MV-4-11 (cell line): ENCODE data around the gene PRKACA.

ENCODE experiments used
- DNase-seq: peaks from one replicate; lab custom pipeline; 2025; lab: John Stamatoyannopoulos, UW

PRKACA gene

DNA sequence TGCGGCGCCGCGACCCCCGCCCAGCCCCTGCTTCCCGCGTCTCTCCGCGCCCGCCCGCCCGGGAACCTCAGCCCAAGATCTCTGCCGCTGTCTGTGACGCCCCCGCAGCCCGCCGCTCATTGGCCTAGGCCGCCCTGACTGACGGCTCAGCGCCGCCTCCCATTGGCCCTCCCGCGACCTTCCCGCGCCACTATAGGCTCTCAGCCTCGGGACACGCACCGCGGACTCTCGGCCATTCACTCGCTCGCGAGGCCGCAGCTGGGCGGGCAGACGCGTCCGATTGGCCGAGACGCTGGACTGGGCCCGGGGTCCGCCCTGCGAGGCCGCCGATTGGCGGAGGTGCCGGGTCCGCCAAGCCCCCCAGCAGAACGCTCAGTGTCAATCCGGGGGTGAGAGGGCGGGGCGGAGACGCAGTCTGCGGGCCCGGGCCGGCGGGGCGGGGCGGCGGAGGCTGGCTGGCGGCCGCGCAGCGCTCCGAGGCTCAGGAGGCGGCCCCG, at the start of gene PRKACA:
PRKACA (minus strand) TSS at position 95 of the 497 bp plus-strand sequence. CDS start 215 bp downstream, outside the sequence.
- DNase-seq: peak; percentile 99

GRCh38 chr19:14166999-14167575, 49.5 kb upstream of the PRKACA start:
- no peak for DNase-seq

GRCh38 chr19:14165990-14166830, 48.6 kb upstream of the PRKACA start:
- DNase-seq: no peak

GRCh38 chr19:14164724-14165493, 47.3 kb upstream of the PRKACA start:
- DNase-seq: no peak

GRCh38 chr19:14164082-14164481, 46.5 kb upstream of the PRKACA start:
- DNase-seq: no peak

DNA sequence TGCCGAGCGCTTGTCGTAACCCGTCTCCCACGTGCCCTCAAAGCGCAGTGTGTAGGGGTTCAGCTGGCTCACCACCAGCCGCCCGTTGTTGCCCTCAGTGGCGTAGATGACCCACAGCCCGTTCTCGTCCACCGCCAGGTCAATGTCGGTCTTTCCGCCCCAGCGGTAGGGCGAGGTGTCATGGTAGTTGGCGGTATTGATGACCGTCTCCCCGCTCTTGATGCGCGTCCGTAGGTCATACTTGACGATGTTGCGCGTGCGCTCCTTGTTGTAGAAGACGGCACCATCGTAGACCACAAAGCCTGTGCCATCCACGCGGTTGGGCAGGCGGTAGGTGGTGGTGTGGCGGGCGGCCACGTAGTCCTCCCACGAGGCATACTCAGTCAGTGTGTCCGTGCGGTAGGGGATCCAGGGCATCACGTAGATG, 45.3 kb upstream of the PRKACA start:
- no peak for DNase-seq

DNA sequence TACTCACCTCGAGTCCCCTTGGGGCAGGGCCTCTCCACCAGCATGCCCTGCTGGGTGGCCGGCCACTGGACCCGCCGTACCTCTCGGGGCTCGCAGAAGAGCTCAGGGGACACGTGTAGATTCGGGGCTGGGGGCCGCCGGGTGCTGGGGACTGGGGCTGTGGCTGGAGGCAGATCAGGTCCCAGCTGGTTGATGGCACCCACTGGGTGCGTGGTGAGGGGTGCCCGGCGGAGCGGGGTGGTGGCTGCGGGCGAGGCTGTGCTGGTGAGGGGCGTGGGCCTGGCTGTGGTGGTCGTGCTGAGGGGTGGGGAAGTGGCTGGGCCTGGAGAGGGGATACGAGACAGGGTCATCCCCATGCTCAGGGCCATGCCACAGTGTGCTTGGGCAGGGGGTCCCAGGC, 43.7 kb upstream of the PRKACA start:
- DNase-seq: no peak

- DNase-seq: no peak
These were observed 42.6 kb upstream of the PRKACA start for GRCh38 chr19:14160017-14160703.

DNA sequence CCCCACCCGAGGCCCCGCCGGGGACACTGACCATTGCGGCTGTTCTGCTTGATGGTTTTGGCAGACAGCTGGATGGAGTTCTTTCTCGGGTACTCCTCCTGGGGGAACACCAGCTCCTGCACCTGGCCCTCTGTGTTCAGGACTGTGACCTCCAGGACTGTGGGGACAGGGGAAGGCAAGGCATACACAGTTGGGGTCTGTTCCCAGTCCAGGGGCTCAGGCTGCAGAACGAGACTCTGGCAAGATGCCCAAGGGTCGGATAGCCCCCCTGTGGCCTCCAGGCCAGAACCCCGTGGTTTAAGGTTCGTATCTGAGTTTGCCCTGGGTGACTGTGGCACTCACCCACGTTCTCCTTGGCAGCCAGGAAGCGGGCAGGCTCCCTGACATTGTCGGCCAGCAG, 41.5 kb upstream of the PRKACA start:
- DNase-seq: no peak

- no peak for DNase-seq
These were observed 40.9 kb upstream of the PRKACA start for GRCh38 chr19:14158276-14159023.

GRCh38 chr19:14156971-14157717, 39.6 kb upstream of the PRKACA start:
- no peak for DNase-seq

DNA sequence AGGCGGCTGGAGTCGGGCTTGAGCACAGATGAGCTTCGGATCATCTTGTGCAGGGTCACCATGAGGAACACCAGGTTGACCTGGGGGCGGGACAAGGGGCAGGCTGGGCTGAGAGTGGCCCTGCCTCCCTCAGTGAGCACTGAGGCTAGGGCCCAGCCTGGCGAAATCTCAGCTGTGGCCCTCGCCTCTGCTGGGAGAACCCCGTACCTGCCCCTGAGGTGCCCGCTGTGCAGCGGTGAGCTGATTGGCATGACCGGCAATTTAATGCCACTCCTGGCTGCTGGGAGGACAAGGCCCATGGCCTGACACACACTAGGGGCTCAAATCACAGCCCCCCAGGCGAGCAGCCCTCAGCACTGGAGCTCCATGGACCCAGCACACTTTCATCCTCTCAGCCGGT, 38.6 kb upstream of the PRKACA start:
- DNase-seq: no peak

- no peak for DNase-seq
These were observed 37.8 kb upstream of the PRKACA start for GRCh38 chr19:14155371-14155770.

GRCh38 chr19:14152713-14153112, 35.2 kb upstream of the PRKACA start:
- DNase-seq: no peak

DNA sequence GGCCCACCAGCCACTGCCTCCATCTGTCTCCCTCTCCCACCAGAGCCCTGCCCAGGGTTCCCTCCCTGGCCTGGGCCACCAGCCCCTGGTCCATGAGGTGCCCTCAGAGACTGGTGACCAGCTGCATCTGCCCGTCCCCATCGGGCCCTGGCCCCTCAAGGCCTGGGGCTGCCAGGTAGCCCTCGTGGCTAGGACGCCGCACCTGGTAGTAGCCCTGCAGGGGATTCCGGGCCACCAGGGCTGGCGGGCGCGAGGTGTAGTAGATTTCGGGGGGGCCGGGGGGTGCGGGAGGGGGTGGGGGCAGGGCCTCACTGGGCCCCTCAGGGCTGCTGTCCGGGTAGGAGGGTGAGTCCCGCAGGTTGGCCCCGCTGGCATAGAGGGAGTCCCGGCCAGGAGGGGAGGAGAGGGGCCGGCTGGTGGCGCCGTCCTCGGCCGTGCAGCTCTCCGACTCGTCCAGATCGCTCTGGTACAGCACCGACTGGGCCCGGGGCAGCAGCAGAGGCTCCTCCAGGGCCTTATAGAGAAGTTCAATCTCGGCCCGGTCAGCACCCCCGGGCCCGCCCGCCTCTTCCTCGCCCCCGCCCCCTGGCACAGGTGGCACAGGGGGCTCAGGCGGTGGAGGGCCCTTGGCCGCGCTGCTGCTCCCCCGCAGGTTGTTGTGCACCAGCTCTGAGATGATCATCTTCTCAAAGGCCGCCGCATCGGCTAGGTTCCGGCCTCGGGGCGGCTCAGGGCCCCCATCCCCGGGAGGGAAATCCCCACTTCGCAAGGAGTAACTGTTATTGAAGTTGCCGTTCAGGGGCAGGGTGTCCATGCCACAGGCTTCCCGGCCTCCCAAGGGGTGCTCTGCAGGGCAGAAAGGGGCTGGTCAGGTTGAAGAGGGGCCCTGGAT, 33.5 kb upstream of the PRKACA start:
- DNase-seq: no peak

DNA sequence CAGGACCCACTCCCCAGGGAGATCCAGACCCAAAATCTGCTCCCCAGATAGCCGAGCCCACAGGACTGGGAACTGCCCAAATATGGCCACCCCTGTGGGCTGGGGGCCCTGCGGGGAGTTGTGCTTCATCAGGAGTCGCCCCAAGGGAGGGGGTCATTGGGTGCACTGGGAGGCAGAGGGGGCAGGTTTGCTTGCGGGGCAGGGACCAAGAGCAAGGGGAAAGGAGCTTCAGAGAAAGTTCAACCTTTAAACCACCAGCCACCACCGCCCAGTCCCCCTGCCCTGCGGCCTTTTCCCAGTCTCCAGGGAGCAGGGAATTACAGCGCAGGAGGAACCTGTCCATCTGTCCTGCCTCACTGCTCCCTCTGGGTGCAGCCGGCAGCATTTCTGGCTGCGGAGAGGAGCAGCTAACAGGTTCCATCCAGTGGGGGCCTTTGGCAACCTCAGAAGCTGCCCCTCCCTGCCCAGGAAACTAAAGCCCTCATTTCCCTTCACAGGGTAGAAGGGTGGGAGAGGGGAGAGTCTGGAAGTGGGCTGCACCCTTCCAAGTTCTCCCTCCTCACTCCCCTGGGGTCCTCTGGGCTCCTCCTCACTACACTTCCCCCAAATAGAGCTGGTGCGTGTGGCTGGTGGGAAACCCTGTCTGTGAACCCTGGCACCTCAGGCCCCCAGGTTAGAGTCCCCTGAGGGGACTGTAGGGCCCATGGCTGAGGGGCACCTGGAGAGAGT, 32.6 kb upstream of the PRKACA start:
- DNase-seq: no peak

DNA sequence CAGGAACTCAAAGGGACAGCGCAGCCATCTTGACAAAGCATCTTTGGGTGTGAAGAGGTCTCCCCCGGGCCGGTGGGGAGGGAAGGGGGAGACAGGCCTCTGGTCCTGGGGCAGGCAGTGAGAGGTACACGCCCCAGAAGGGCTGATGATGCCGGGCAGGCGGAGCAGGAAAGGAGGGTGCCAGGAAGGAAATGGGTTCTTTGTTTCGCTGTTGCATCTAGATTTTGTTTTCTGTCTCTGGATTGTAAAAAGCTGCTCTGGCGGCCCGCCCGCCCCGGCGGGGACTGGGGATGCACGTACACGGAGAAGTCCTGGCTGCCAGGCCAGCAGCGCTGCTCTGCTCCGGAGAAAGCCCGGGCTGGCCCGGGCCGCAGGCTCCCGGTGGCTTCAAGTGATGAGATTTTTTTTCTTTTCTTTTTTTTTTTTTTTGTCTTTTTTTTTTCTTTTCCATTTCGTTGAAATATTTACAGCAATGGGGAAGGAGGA, 32.0 kb upstream of the PRKACA start:
- DNase-seq: no peak

DNA sequence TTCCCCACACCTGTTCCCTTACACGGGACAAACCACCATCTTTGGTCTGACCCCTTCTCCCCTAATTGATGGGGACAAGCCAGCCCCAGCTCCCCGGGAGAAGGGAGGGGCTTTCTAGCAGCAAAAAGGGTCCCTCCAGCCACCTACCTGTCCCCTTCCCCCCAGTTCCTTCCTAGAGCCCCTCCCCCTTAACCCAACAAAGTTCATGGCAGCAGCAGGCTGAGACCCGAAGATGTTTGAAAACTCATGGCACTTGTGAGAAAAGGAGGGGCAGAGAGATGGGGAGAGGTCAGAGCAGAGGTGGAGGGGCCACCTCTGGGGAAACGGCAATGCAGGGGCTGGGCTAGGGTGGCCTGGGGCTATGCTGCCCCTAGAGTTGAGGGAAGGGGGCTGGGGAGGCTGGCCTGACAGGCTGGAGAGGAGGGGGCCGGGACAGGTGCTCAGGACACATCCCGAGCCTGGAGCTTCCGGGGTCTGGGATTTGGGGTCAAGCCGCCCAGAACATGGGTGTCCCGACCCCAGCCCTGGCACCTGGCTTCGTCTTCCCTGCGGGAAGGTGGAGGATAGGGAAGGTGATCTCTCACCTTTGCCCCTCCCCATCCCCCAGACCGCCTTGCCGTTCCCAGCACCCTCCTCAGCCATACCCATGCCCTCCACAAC, 31.3 kb upstream of the PRKACA start:
- no peak for DNase-seq
